GM21515 (cell line): ENCODE data around the gene SPATA24.
"Not testable (repeated sequence)": the region's sequence is repeated elsewhere in the genome, so short reads cannot be mapped to it uniquely, and the experiment has no call there.

ENCODE experiments used
- ATAC-seq: cut with Tn5 transposase; IDR thresholded peaks from one replicate; pipeline ENCODE4 v1.9.1; 2021; ENCODE audit not compliant: unreplicated experiment

SPATA24 gene, protein sequence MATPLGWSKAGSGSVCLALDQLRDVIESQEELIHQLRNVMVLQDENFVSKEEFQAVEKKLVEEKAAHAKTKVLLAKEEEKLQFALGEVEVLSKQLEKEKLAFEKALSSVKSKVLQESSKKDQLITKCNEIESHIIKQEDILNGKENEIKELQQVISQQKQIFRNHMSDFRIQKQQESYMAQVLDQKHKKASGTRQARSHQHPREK

GRCh38 chr5:139403787-139404483 lies at the start of gene SPATA24:
Gene SPATA24, minus strand, starts transcription at chr5:139404089. Its CDS starts 29 bp downstream, at chr5:139404060.
- ATAC-seq = peak; percentile 85

- no peak for ATAC-seq
These were observed 48.2 kb upstream of the SPATA24 start for GRCh38 chr5:139451878-139452660.

DNA sequence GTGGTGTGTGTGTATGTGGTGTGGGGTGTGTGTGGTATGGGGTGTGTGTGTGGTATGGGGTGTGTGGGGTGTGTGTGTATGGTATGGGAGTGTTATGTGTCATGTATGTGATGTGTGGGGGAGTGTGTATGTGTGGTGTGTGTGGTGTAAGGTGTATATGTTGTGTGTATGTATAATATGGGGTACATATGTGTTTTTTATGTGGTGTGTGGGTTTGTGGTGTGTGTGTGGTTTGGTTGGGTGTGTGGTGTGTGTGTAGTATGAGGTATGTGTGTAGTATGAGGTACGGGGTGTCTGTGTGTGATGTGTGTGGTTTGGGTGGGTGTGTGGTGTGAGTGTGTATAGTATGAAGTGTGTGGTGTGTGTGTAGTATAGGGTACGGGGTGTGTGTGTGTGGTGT lies 47.3 kb upstream of the SPATA24 start:
- ATAC-seq = no peak

- peak; percentile 46 for ATAC-seq
These were observed 43.3 kb upstream of the SPATA24 start for GRCh38 chr5:139446956-139447779.

DNA sequence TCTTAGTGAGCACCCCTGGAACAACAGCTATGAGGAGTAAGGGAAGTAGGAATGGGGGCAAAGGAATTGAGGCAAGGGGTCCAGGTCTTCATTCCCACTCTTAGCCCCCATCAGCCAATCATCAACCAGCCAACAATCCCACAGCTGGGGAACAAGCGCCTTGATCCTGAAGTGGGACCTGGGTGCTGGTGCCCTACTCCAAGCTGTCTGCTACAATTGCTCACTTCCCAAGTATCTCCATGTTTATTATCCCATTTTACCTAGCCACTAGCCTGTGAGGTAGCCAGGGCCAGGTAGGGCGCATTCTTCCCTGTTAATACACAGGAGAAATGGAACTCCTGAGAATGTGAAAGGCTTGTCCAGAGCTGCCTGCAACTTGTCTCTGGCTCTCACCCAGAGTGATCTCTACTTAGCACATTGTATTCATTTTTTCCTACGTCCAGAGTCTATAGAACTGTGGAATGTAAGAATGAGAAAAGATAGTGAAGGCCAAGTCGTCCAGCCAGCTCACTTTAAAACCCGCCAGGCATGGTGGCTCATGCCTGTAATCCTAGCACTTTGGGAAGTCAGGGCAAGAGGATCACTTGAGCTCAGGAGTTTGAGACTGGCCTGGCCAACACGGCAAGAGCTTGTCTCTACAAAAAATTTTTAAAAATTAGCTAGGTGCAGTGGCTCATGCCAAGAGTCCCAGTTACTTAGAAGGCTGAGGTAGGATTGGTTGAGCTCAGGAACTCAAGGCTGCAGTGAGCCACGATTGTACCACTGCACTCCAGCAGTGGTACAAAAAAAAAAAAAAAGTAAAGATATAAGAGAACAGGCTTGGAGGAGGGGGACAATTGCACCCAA lies 41.7 kb upstream of the SPATA24 start:
- no peak for ATAC-seq

- ATAC-seq = no peak
These were observed 40.1 kb upstream of the SPATA24 start for GRCh38 chr5:139443831-139444453.

- ATAC-seq = not testable (repeated sequence)
These were observed 36.5 kb upstream of the SPATA24 start for GRCh38 chr5:139440416-139440815.

DNA sequence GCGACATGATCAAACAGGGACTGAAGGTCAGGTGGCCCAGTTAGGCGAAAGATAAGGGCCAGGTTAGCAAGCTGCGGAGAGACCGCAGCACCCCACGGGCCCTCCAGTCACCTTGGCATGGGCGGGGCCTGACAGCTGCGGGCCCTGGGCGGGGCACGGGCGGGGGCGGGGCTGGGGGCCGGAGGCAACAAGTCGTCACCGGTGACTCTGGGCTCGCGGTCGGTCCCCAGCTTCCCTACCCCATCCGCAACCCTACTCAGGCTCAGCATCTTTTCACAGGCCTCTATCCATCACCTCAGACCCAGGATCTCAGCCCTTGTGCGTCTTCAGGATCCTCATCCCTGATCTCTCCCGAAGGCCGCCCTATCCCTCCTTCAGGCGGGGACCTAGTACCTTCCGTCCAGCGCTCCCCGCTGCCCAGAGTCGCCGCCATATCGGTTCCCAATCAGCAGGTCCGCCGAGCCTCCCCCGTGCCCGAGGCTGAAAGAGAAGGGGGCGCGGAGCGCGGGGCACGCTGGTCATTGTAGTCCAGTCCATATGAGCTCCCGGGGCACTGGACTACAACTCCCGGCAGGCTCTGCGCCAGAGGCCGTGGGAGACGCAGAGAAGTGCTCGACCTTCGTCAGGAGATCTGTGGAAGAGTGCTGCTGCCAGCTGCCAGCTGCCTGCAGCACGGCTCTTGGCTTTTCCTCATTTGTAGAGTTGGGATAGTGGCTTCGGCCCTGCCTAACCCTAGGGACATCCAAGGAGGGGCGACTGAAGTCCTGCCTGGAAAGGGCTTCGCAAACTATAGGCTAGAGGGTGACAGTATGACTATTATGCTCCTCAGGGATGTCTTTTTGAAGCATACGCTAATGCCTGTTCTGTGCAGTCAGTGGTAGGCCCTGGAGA lies 35.4 kb upstream of the SPATA24 start, which contains the start of gene DNAJC18:
TSS of gene DNAJC18 (minus strand) at position 513 of the 891 bp plus-strand sequence. CDS start at position 433, 80 bp downstream.
- ATAC-seq = peak; percentile 87

DNA sequence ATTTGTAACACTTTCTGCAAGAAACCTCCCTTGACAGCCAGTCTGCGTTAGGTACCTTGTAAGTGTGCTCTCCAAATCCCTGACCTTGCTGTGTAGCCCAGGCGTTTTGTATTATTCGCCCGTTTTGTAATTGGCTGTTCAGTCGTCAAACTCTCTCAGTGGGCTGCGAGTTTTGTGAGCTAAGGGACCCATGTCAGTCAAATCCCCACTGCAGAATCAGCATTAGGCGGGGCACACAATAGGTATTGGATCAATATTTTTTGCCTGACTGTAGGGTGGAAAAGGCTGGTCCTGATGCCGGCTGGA lies 34.8 kb upstream of the SPATA24 start:
- ATAC-seq = no peak

GRCh38 chr5:139435676-139436075 lies 31.8 kb upstream of the SPATA24 start:
- no peak for ATAC-seq

DNA sequence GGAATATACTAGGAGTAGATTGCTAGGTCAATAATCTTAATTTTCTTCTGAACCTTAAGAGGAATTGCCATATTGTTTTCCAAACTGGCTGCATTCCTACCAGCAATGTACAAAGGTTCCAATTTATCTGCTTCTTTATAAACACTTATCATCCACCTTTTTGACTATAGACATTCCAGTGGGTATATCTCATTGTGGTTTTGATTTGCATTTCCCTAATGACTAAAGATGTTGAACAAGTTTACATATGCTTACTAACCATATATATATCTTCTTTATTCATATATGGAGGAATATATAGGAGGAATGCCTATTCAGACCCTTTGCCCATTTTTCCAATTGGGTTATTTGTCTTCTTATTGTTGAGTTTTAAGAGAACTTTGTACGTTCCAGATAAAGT lies 27.8 kb upstream of the SPATA24 start:
- no peak for ATAC-seq

DNA sequence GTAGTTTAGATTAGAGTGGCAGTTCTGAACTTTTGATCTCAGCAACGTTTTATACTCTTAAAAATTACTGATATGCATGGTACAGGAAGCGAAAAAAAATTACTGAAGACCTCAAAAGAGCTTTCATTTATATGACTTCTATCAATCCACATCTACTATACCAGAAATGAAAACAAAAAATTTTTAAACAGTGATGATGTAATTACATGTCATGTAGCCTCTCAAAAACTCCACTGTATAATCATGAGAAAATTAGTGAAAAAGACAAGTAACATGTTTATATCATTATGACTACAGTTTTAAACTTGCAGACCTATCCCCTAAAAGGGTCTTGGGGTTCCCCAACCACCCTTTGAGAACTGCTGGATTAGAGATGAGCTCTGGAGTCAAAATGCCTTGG lies 26.1 kb upstream of the SPATA24 start:
- ATAC-seq = no peak

DNA sequence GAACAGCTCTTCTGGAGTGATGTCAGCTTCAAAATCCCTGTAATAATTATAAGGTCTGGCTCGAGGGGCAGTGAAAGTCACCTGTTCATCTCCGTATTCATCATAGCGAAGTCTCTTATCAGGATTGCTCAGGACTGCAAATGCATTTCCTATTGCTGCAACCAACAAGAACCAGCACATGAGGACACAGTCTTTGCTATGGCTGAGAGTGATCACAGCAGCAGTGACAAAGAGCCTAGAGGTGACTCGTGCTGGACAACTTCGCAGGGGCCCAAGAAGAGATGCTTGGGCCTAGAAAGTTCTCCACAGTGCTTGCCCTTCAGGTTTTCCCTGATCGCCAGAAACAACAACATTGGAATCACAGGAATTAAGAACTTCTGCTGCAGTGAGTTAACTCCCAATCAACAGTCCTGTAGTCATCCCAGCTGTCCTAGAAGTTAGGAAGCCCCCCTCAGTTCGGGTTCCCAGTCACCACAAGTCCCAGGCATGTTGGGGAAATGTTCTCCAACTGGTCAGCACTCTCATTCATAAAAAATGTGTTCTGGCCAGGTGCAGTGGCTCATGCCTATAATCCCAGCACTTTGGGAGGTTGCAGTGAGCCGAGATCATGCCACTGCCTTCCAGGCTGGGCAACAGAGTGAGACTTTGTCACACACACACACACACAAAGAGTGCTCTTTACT lies 22.5 kb upstream of the SPATA24 start:
- ATAC-seq = no peak

DNA sequence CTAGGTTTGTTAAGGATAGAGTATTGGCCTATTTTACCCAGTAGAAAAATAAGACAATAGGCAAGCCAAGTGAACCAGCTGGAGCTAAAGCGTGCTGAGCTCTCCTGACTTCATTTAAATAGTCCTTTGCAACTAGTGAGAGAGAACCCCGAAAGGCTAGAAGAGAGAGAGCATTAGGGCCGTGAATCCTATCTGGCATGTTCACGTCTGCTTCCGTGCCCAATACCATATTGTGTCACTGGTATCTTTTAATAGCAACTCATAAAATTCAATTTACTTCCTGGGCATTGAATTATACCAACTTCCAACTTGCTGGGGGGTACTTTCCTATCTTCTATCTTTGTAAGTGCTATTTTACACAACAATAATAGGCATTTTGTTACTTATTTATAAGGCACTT lies 21.6 kb upstream of the SPATA24 start:
- ATAC-seq = no peak

DNA sequence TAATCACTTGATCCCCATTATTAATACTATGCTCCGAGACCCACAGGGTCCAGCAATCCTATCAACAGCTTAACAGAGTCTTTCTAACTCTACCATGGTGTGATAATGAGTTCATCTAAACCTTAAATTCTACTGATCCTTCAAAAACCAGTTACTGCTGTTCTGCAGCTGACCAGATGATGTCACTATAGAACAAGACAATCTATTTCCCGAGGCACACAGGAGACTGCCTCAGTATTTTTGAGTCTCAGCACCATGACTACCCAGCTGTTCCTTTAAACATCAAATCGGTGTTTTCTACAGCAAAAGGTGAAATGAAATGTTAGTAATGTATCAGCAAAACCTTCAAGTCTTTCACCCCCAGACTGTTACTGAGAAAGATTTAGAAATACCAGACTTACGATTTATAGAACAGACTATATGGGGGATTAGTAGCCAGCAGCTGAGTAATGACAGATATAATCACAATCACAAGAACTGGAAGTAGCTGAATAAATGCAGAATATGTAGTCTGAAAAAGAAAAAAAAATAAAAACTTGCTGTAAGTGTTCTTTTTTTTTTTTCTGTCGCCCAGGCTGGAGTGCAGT lies 18.5 kb upstream of the SPATA24 start:
- peak; percentile 72 for ATAC-seq

- no peak for ATAC-seq
These were observed 15.6 kb upstream of the SPATA24 start for GRCh38 chr5:139419226-139420192.

GRCh38 chr5:139418793-139419192 lies 14.9 kb upstream of the SPATA24 start:
- no peak for ATAC-seq
